IMR-90 (cell line): ENCODE results near the gene ZMIZ1. TPM values are rescaled to one million over a fixed set of nuclear protein-coding genes. Genes with fewer than 3 reads are reported as not detected.
A peak's percentile ranks its signal among the peaks of the same experiment; 100 is the strongest.

ENCODE experiments used
- ATAC-seq: fragments of 200-7000 bp; cut with Tn5 transposase; 2 replicates; pipeline ENCODE4 v1.9.1; 2020; ENCODE audit warnings: low read depth, mild to moderate bottlenecking, moderate library complexity
- BruUV-seq: library from RNA; stranded (reverse); fragments of 400-500 nt; replicated peaks from 2 replicates; lab custom pipeline; 2021; lab: Mats Ljungman, UMichigan
- CTCF ChIA-PET: fragments of 300-600 bp; formaldehyde crosslinking; extraction: SDS; loops from one replicate; lab custom pipeline; 2021; ENCODE audit warnings: antibody characterized with exemption; lab: Yijun Ruan, JAX
- POLR2A ChIA-PET: fragments of 300-600 bp; sonication (Branson Sonifier 250); formaldehyde crosslinking; loops from one replicate; lab custom pipeline; 2022; ENCODE audit warnings: antibody characterized with exemption; ENCODE audit not compliant: unreplicated experiment; lab: Charles Lee
- DNase-seq: peaks from one replicate; pipeline ENCODE4 v3.0.0; 2013
- H2AFZ ChIP-seq: replicated peaks from 2 replicates; pipeline ENCODE3; 2013; ENCODE audit warnings: low read length, mild to moderate bottlenecking; ENCODE audit not compliant: poor library complexity
- H2AK5ac ChIP-seq: 2 replicates; pipeline ENCODE4 v1.6.1; 2013; ENCODE audit warnings: low read depth, low read length, inconsistent platforms
- H2AK9ac ChIP-seq: replicated peaks from 2 replicates; pipeline ENCODE3; 2013; ENCODE audit warnings: mild to moderate bottlenecking, low read depth, low read length, moderate library complexity; ENCODE audit not compliant: poor library complexity
- H2BK120ac ChIP-seq: 2 replicates; pipeline ENCODE4 v1.6.1; 2013; ENCODE audit warnings: low read depth, low read length, inconsistent platforms
- H2BK15ac ChIP-seq: 3 replicates; pipeline ENCODE4 v1.6.1; 2013; ENCODE audit warnings: low read depth, low read length, inconsistent platforms
- H2BK20ac ChIP-seq: 2 replicates; pipeline ENCODE4 v1.6.1; 2013; ENCODE audit warnings: low read depth, mild to moderate bottlenecking, inconsistent platforms, low read length, moderate library complexity
- H2BK5ac ChIP-seq: 2 replicates; pipeline ENCODE4 v1.6.1; 2013; ENCODE audit warnings: mild to moderate bottlenecking, low read depth, low read length, inconsistent platforms; ENCODE audit not compliant: poor library complexity, severe bottlenecking
- H3K14ac ChIP-seq: replicated peaks from 2 replicates; pipeline ENCODE4 v1.6.1; 2013; ENCODE audit warnings: low read depth, low read length, inconsistent platforms
- H3K18ac ChIP-seq: 2 replicates; pipeline ENCODE4 v1.6.1; 2013; ENCODE audit warnings: low read depth, low read length, control low read depth
- H3K23ac ChIP-seq: 2 replicates; pipeline ENCODE4 v1.6.1; 2013; ENCODE audit warnings: low read depth, low read length, inconsistent platforms
- H3K27ac ChIP-seq: 2 replicates; pipeline ENCODE4 v1.5.1; 2013; ENCODE audit warnings: mild to moderate bottlenecking, control low read depth, low read length; ENCODE audit not compliant: insufficient read depth
- H3K27me3 ChIP-seq: 2 replicates; pipeline ENCODE4 v1.6.1; 2013; ENCODE audit warnings: low read length; ENCODE audit not compliant: control insufficient read depth, insufficient read depth
- H3K36me3 ChIP-seq: 2 replicates; pipeline ENCODE4 v1.6.1; 2013; ENCODE audit warnings: low read length, mixed read lengths; ENCODE audit not compliant: control insufficient read depth, insufficient read depth
- H3K4ac ChIP-seq: 2 replicates; pipeline ENCODE4 v1.6.1; 2013; ENCODE audit warnings: low read depth, low read length, inconsistent platforms
- H3K4me1 ChIP-seq: 2 replicates; pipeline ENCODE4 v1.6.1; 2013; ENCODE audit warnings: low read length, mixed read lengths; ENCODE audit not compliant: control insufficient read depth, insufficient read depth
- H3K4me2 ChIP-seq: 2 replicates; pipeline ENCODE4 v1.6.1; 2013; ENCODE audit warnings: low read depth, mild to moderate bottlenecking, control low read depth, low read length, moderate library complexity
- H3K4me3 ChIP-seq: 2 replicates; pipeline ENCODE4 v1.5.1; 2013; ENCODE audit warnings: low read depth, mild to moderate bottlenecking, control low read depth, low read length, moderate library complexity; ENCODE audit not compliant: insufficient read depth
- H3K56ac ChIP-seq: 2 replicates; pipeline ENCODE4 v1.6.1; 2013; ENCODE audit warnings: low read length, inconsistent platforms; ENCODE audit not compliant: insufficient read depth; ENCODE audit errors: extremely low read depth
- H3K79me1 ChIP-seq, 2 experiments: 2 replicates each; pipeline ENCODE4 v1.6.1; 2013; ENCODE audit warnings: low read length in 2 of 2, inconsistent platforms in 1 of 2, low read depth in 1 of 2
- H3K9ac ChIP-seq: 2 replicates; pipeline ENCODE4 v1.6.1; 2013; ENCODE audit warnings: low read depth, low read length, control low read depth
- H3K9me1 ChIP-seq: 2 replicates; pipeline ENCODE4 v1.6.1; 2013; ENCODE audit warnings: low read length, inconsistent platforms; ENCODE audit not compliant: insufficient read depth
- H3K9me3 ChIP-seq: 2 replicates; pipeline ENCODE4 v1.6.1; 2013; ENCODE audit warnings: low read length; ENCODE audit not compliant: control insufficient read depth, insufficient read depth
- H4K20me1 ChIP-seq: 2 replicates; pipeline ENCODE4 v1.6.1; 2013; ENCODE audit warnings: low read length, inconsistent platforms; ENCODE audit not compliant: insufficient read depth
- H4K5ac ChIP-seq: 2 replicates; pipeline ENCODE4 v1.6.1; 2013; ENCODE audit warnings: mild to moderate bottlenecking, low read depth, low read length, control low read depth
- H4K8ac ChIP-seq, 2 experiments: 2 replicates each; pipeline ENCODE4 v1.6.1; 2013; ENCODE audit warnings: low read depth in 2 of 2, low read length in 2 of 2, control low read depth in 1 of 2, inconsistent platforms in 1 of 2
- H4K91ac ChIP-seq: 2 replicates; pipeline ENCODE4 v1.6.1; 2013; ENCODE audit warnings: low read depth, low read length, inconsistent platforms; ENCODE audit not compliant: insufficient read depth
- BHLHE40 ChIP-seq: fragments of 150-350 bp; IDR thresholded peaks from 2 replicates; pipeline ENCODE4 v1.6.1; 2016; ENCODE audit warnings: mild to moderate bottlenecking, low read depth, low read length
- CEBPB ChIP-seq: IDR thresholded peaks from 2 replicates; pipeline ENCODE4 v1.6.1; 2012; ENCODE audit warnings: low read depth, low read length, improper control_type of control experiment
- MAZ ChIP-seq: IDR thresholded peaks from 2 replicates; pipeline ENCODE4 v1.6.1; 2012; ENCODE audit warnings: low read depth, mild to moderate bottlenecking, low read length, improper control_type of control experiment, moderate library complexity, borderline replicate concordance
- MXI1 ChIP-seq: IDR thresholded peaks from 2 replicates; pipeline ENCODE4 v1.6.1; 2012; ENCODE audit warnings: low read depth, mild to moderate bottlenecking, low read length, moderate library complexity, borderline replicate concordance
- POLR2A ChIP-seq: IDR thresholded peaks from 2 replicates; pipeline ENCODE4 v1.6.1; 2012; ENCODE audit warnings: mild to moderate bottlenecking, low read depth, low read length
- RAD21 ChIP-seq: IDR thresholded peaks from 2 replicates; pipeline ENCODE4 v1.6.1; 2012; ENCODE audit warnings: low read length, improper control_type of control experiment
- SMC3 ChIP-seq: fragments of 150-350 bp; IDR thresholded peaks from 2 replicates; pipeline ENCODE4 v1.6.1; 2016; ENCODE audit warnings: low read depth, mild to moderate bottlenecking, antibody characterized with exemption, low read length, moderate library complexity
- WGBS, 2 experiments: methylation state at CpG; one replicate each; pipeline versions ENCODE4 v1.1.5 to v1.1.7; 2013; ENCODE audit warnings: missing lambda C conversion rate in 2 of 2; ENCODE audit not compliant: insufficient read length in 1 of 2; ENCODE audit errors: extremely low coverage in 2 of 2; 5-methylcytosine and 5-hydroxymethylcytosine counted together
- dilution Hi-C: fragments of 300-500 bp; cut with HindIII; formaldehyde crosslinking; loops from one replicate; pipeline ENCODE4 v1.14.3; 2018; ENCODE audit warnings: low sequenced_read_pairs; ENCODE audit not compliant: unreplicated experiment
- in situ Hi-C: fragments of 300-500 bp; cut with MboI; formaldehyde crosslinking; loops from 3 replicates; pipeline ENCODE4 v1.14.3; 2019; ENCODE audit warnings: low sequenced_read_pairs, inconsistent platforms, mixed read lengths
- intact Hi-C: fragments of 100-400 bp; cut with micrococcal nuclease; formaldehyde crosslinking; loops from 2 replicates; pipeline ENCODE4 v1.10.0; 2022
- polyA plus RNA-seq, 3 experiments: library from polyadenylated mRNA; depleted of rRNA; stranded (reverse); fragments of >200 nt; gene quantifications; 2 replicates each; pipeline ENCODE4 v1.2.3, GENCODE V29; 2012; ENCODE audit warnings: low replicate concordance in 1 of 3
- total RNA-seq: library from RNA; depleted of rRNA; stranded (reverse); fragments of >200 nt; gene quantifications from 2 replicates; pipeline ENCODE4 v1.2.3, GENCODE V29; 2012
- TF ChIP-seq, protein P1 (sequence below): fragments of 150-350 bp; IDR thresholded peaks from 2 replicates; pipeline ENCODE4 v1.6.1; 2016; ENCODE audit warnings: low read depth, mild to moderate bottlenecking, low read length, moderate library complexity, borderline replicate concordance

Gene ZMIZ1
- total and polyA plus RNA-seq, 2 of the 4 experiments (the other 2 are of a cell fraction) = 6.6 to 48.7 TPM

- Histone ChIP-seq H3K18ac (peak overlapping the region; percentile 87), H4K91ac (peak overlapping the region; percentile 97), H3K4ac (peak overlapping the region; percentile 98), H3K4me3 (peak overlapping the region; percentile 99), H3K27ac (peak overlapping the region; percentile 99), H2BK15ac (0 out of 3 replicates have a peak overlapping the region, but pooled peaks have one; percentile 53), H3K4me2 (peak overlapping the region; percentile 73), H2BK5ac (peak overlapping the region; percentile 98), H3K9ac (peak overlapping the region; percentile 100), H3K27me3 (no peaks in the 10 kb centered on the region), H3K9me3 (no peaks in the 10 kb centered on the region), H4K8ac (peak overlapping the region; percentile 56 to 87; a peak in 2 of 4 replicates), H3K56ac (peak overlapping the region; percentile 89), H2AFZ (peak overlapping the region; percentile 79), H3K36me3 (no peaks in the 10 kb centered on the region), H3K9me1 (peaks cover 24% of the 10 kb centered on the region), H3K79me1 (peaks cover 0 to 54% of the 10 kb centered on the region in 2 experiments; a peak in 2 of 4 replicates), H2AK9ac (peak overlapping the region; percentile 99), H4K20me1 (peaks cover 52% of the 10 kb centered on the region), H3K23ac (peak overlapping the region; percentile 98), H3K14ac (peak overlapping the region; percentile 94), H4K5ac (peak overlapping the region; percentile 61; the same call in 1 of the 2 replicates), H3K4me1 (peaks cover 32% of the 10 kb centered on the region), H2BK120ac (peak overlapping the region; percentile 94), H2AK5ac (peak overlapping the region; percentile 98), H2BK20ac (no peak overlapping the region)
- BruUV-seq = no TSS peak
- POLR2A ChIA-PET = no interaction called here
- ATAC-seq (peak; percentile 27), DNase-seq (no peak)
- dilution Hi-C loops = no loop called here
- 0% methylated on average over 12 of the region's 55 CpGs; no CpG with 5 or more reads in 1 of the 2 experiments for WGBS, 2 experiments
- intact Hi-C loops = loop anchor here (2.0 to 5.0 kb wide), 5 partner anchors 42 to 1023 kb away; no protein-coding TSS in a partner anchor
- CTCF ChIA-PET = no interaction called here
- in situ Hi-C loops = loop anchor here (5.0 to 10.0 kb wide), 2 partner anchors 67 to 1025 kb away; no protein-coding TSS in a partner anchor
- TF ChIP-seq BHLHE40 (no peak), MAZ (peak; percentile 6), MXI1 (no peak), SMC3 (no peak), RAD21 (no peak), CEBPB (no peak), POLR2A (peak; percentile 58)
- TF ChIP-seq, protein P1, sequence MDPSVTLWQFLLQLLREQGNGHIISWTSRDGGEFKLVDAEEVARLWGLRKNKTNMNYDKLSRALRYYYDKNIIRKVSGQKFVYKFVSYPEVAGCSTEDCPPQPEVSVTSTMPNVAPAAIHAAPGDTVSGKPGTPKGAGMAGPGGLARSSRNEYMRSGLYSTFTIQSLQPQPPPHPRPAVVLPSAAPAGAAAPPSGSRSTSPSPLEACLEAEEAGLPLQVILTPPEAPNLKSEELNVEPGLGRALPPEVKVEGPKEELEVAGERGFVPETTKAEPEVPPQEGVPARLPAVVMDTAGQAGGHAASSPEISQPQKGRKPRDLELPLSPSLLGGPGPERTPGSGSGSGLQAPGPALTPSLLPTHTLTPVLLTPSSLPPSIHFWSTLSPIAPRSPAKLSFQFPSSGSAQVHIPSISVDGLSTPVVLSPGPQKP = no peak
Measured at GRCh38 chr10:79070081-79070605, 1.4 kb downstream of the ZMIZ1 start.
